ENCODE measurements around the gene SPNS3.
A peak's percentile ranks its signal among the peaks of the same experiment; 100 is the strongest.

Gene SPNS3

GRCh38 chr17:4433515-4434031 is at the start of gene SPNS3:
TSS of gene SPNS3 (plus strand) at chr17:4433940. CDS start at chr17:4433968, 28 bp downstream.
- no peak within 1 kb of the TSS for H3K27ac ChIP-seq
- DNase-seq (ENCODE audit: low read depth, low spot score) = no peak

- no peak for DNase-seq (ENCODE audit: low read depth, low spot score)
These were observed 47.3 kb upstream of the SPNS3 start for GRCh38 chr17:4386406-4386805.

GRCh38 chr17:4387137-4387536 is 46.6 kb upstream of the SPNS3 start:
- no peak for DNase-seq (ENCODE audit: low read depth, low spot score)

More at GRCh38 chr17:4386406-4386805, 47.3 kb upstream of the SPNS3 start:
- H3K27ac ChIP-seq = no peak overlapping the region

GRCh38 chr17:4389079-4389478 is 44.7 kb upstream of the SPNS3 start:
- no peak for DNase-seq (ENCODE audit: low read depth, low spot score)
- H3K27ac ChIP-seq = peak overlapping the region; percentile 24

More at GRCh38 chr17:4387137-4387536, 46.6 kb upstream of the SPNS3 start:
- no peak overlapping the region for H3K27ac ChIP-seq

- DNase-seq (ENCODE audit: low read depth, low spot score) = peak; percentile 72
These were observed 39.9 kb upstream of the SPNS3 start for GRCh38 chr17:4393806-4394205.

GRCh38 chr17:4394208-4395110 is 39.3 kb upstream of the SPNS3 start:
- peak; percentile 59 for DNase-seq (ENCODE audit: low read depth, low spot score)
- peak overlapping the region; percentile 98 for H3K27ac ChIP-seq

More at GRCh38 chr17:4393806-4394205, 39.9 kb upstream of the SPNS3 start:
- peak overlapping the region; percentile 98 for H3K27ac ChIP-seq

GRCh38 chr17:4395111-4395478 is 38.6 kb upstream of the SPNS3 start:
- H3K27ac ChIP-seq = peak overlapping the region; percentile 98
- no peak for DNase-seq (ENCODE audit: low read depth, low spot score)

GRCh38 chr17:4397840-4398239 is 35.9 kb upstream of the SPNS3 start:
- H3K27ac ChIP-seq = no peak overlapping the region
- no peak for DNase-seq (ENCODE audit: low read depth, low spot score)

GRCh38 chr17:4405038-4405669 is 28.6 kb upstream of the SPNS3 start:
- no peak overlapping the region for H3K27ac ChIP-seq
- DNase-seq (ENCODE audit: low read depth, low spot score) = no peak

GRCh38 chr17:4405699-4406098 is 28.0 kb upstream of the SPNS3 start:
- DNase-seq (ENCODE audit: low read depth, low spot score) = no peak
- no peak overlapping the region for H3K27ac ChIP-seq

- H3K27ac ChIP-seq = no peak overlapping the region
- no peak for DNase-seq (ENCODE audit: low read depth, low spot score)
These were observed 27.4 kb upstream of the SPNS3 start for GRCh38 chr17:4406386-4406785.

GRCh38 chr17:4407216-4407615 is 26.5 kb upstream of the SPNS3 start:
- DNase-seq (ENCODE audit: low read depth, low spot score) = no peak
- no peak overlapping the region for H3K27ac ChIP-seq

- peak overlapping the region; percentile 39 for H3K27ac ChIP-seq
- DNase-seq (ENCODE audit: low read depth, low spot score) = peak; percentile 33
These were observed 25.9 kb upstream of the SPNS3 start for GRCh38 chr17:4407851-4408250.

- no peak overlapping the region for H3K27ac ChIP-seq
- peak; percentile 27 for DNase-seq (ENCODE audit: low read depth, low spot score)
These were observed 24.1 kb upstream of the SPNS3 start for GRCh38 chr17:4409659-4410058.

GRCh38 chr17:4411201-4411600 is 22.5 kb upstream of the SPNS3 start:
- H3K27ac ChIP-seq = no peak overlapping the region
- no peak for DNase-seq (ENCODE audit: low read depth, low spot score)

- DNase-seq (ENCODE audit: low read depth, low spot score) = no peak
- no peak overlapping the region for H3K27ac ChIP-seq
These were observed 20.6 kb upstream of the SPNS3 start for GRCh38 chr17:4412933-4413831.

- no peak overlapping the region for H3K27ac ChIP-seq
- DNase-seq (ENCODE audit: low read depth, low spot score) = no peak
These were observed 16.5 kb upstream of the SPNS3 start for GRCh38 chr17:4417129-4417667.

- H3K27ac ChIP-seq = no peak overlapping the region
- peak; percentile 31 for DNase-seq (ENCODE audit: low read depth, low spot score)
These were observed 13.0 kb upstream of the SPNS3 start for GRCh38 chr17:4420692-4421131.

GRCh38 chr17:4422864-4423263 is 10.9 kb upstream of the SPNS3 start:
- DNase-seq (ENCODE audit: low read depth, low spot score) = no peak

GRCh38 chr17:4425398-4425797 is 8.3 kb upstream of the SPNS3 start:
- H3K27ac ChIP-seq = no peak overlapping the region
- DNase-seq (ENCODE audit: low read depth, low spot score) = no peak

More at GRCh38 chr17:4422864-4423263, 10.9 kb upstream of the SPNS3 start:
- H3K27ac ChIP-seq = no peak overlapping the region
